Mucosa of rectum (tissue), 2 donors: ENCODE results near the gene SLC35E2B.
A peak's percentile ranks its signal among the peaks of the same experiment; 100 is the strongest.
"Not testable (repeated sequence)": the region's sequence is repeated elsewhere in the genome, so short reads cannot be mapped to it uniquely, and the experiment has no call there.

Experiments
- H3K27ac ChIP-seq, 2 donors: one replicate each; pipeline ENCODE4 v1.7.0; 2013; ENCODE audit warnings: inconsistent platforms in 2 of 2, low read depth in 2 of 2, low read length in 2 of 2
- H3K27me3 ChIP-seq, 2 donors: one replicate each; pipeline ENCODE4 v1.7.0; 2013; ENCODE audit warnings: low read length in 2 of 2; ENCODE audit not compliant: control insufficient read depth in 2 of 2, insufficient read depth in 2 of 2
- H3K36me3 ChIP-seq, 2 donors: one replicate each; pipeline ENCODE4 v1.7.0; 2013; ENCODE audit warnings: low read length in 2 of 2; ENCODE audit not compliant: control insufficient read depth in 2 of 2, insufficient read depth in 2 of 2
- H3K4me1 ChIP-seq, 2 donors: one replicate each; pipeline ENCODE4 v1.7.0; 2013; ENCODE audit warnings: low read length in 2 of 2, mild to moderate bottlenecking in 1 of 2; ENCODE audit not compliant: control insufficient read depth in 2 of 2, insufficient read depth in 2 of 2
- H3K4me3 ChIP-seq, 2 donors: one replicate each; pipeline ENCODE4 v1.7.0; 2013; ENCODE audit warnings: low read length in 2 of 2
- H3K9ac ChIP-seq, 2 donors: one replicate each; pipeline ENCODE4 v1.7.0; 2013; ENCODE audit warnings: low read length in 2 of 2, low read depth in 1 of 2, mild to moderate bottlenecking in 1 of 2
- H3K9me3 ChIP-seq, 2 donors: one replicate each; pipeline ENCODE4 v1.7.0; 2013; ENCODE audit warnings: low read length in 2 of 2; ENCODE audit not compliant: control insufficient read depth in 2 of 2
- donor health status: healthy.
- donor health status: Normal muscosa, but diverticular disease.

The SLC35E2B gene

DNA sequence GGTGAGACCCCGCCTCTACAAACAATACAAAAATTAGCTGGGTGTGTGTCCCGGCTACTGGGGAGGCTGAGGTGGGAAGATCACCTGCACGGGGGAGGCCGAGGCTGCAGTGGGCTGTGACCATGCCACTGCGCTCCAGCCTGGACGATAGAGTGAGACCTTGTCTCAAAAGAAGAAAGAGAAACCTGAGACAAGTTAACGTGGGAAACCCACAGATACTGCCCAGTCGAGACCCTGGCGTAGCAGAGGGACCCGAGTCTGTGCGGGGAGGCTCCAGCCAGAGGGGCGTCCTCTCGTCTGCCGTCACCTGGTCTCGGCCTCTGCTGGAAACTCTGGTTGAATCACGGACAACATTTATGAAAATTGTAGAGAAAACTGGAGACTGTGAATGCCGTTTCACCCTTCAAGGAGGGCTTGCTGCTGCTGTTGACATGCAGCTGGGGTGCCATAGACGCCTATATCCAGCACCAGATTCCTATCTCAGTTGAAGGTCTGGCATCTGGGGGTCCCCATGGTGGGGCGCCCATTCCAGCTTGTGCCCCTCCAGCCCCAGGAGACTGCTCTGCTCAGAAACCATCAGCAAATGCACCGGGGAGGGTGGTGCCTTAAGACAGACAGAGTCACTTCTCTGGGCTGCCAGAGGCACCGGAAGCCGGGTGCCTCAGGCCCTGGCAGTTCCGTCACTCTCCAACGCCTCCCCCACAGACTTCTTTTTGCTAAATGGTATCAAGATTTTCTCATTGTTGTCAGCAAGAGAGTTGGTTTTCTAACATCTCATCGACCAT is 20.2 kb downstream of the SLC35E2B start:
- no peaks in the 10 kb centered on the region for H3K4me1 ChIP-seq
- H3K27me3 ChIP-seq = no peaks in the 10 kb centered on the region
- H3K4me3 ChIP-seq = no peak overlapping the region
- no peak overlapping the region for H3K27ac ChIP-seq
- H3K9me3 ChIP-seq = no peaks in the 10 kb centered on the region
- H3K9ac ChIP-seq = no peak overlapping the region
- peaks cover 13 to 28% of the 10 kb centered on the region in 2 donors for H3K36me3 ChIP-seq

DNA sequence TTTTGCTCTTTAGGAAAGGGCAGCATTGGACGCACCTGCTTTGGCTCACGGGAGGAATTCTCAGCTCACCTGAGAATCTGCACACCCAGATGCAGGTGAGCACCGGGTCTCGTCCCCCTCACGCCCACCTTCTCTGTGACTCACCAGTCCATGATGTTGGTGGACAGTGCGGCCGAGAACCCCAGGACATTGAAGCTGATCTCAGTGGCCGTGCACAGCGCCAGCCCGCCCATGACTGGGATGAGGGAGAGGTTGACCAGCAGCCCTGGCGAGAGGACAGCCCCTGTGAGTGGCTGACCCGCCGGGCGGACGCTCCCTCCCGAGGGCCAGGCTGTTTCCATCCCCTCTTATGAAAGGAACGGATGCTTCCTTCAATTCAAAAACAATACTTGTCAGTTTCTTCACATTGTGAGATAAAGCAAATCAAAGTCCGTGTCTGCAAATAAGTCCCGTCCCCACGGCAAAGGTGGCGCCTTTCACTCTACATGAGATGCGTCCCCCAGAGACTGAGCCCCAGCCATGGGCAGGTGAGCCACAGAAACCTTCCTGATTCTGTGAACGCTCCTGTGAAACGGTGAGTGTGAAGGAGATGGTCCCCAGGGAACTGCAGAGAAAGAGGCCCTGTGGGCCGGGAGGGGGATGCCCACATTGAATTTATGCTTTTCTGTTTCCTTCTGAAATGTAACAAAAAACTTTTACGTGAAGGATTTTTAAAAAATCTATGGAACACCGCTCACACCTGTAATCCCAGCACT is 21.1 kb downstream of the SLC35E2B start:
- Histone ChIP-seq H3K27ac (no peak overlapping the region), H3K4me1 (no peaks in the 10 kb centered on the region), H3K36me3 (peaks cover 13 to 28% of the 10 kb centered on the region in 2 donors), H3K27me3 (no peaks in the 10 kb centered on the region), H3K9me3 (no peaks in the 10 kb centered on the region), H3K4me3 (no peak overlapping the region), H3K9ac (no peak overlapping the region)

DNA sequence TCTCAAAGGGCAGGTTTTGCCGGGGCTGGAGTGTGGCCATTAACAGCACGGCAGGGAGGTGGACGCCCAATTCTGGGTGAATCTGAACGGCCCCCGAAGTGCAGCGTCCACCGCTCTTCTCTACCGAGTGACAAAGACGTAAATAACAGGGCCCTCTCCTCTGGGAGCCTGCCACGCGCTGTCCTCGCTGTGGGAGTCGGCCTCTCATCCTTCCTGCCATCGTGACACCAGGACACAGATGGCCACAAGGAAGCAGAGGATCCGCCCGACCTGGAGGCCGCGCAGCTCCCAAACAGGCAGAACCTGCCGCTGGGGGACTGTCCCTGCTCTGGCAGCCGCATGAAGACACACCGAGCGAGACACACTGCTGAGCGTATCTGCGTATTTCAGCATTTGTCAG is 21.7 kb downstream of the SLC35E2B start:
- Histone ChIP-seq H3K27me3 (no peaks in the 10 kb centered on the region), H3K9me3 (no peaks in the 10 kb centered on the region), H3K27ac (no peak overlapping the region), H3K4me3 (no peak overlapping the region), H3K4me1 (no peaks in the 10 kb centered on the region), H3K9ac (no peak overlapping the region), H3K36me3 (peaks cover 20 to 34% of the 10 kb centered on the region in 2 donors)

DNA sequence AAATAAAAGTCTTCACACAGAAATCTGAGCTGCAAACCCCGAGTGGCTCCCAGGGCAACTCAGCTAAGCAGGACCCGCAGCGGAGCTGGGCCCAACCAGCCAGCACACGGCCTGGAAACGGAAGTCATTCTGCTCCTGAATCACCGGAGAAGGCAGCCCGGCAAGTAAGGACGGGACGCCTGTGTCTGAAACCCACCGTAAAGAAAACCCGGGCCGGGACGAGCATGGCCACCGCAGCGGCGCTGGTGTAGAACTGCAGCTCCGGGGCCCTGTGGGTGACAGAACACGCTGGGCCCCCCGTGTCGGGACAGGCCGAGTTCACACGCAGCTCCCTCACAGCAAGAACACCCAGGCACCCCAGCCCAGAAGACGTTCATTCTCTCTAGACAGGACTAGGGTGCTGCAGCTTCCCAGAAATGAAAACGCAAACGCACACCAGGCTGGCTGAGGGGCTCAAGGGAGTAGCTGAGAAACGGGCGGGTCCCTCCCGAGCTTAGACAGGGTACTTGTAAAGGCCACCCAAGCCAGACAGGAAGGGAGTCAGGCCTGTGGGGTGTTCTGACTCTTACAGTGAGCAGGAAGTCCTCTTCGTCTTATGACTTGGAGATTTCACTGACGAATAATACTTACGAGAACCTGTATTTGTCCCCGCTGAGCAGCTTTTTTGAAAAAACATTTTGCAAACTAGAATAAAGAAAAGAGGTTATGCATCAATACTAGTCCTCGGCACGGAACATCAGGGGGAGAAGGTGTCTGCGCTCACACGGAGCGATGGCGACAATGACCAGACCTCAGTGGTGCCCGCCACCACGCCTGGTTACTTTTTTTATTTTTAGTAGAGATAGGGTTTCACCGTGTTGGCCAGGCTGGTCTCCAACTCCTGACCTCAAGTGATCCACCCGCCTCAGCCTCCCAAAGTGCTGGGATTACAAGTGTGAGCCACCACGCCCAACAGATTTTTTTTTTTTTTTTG is 22.8 kb downstream of the SLC35E2B start:
- H3K27me3 ChIP-seq = no peaks in the 10 kb centered on the region
- no peak overlapping the region for H3K27ac ChIP-seq
- H3K9ac ChIP-seq = no peak overlapping the region
- H3K36me3 ChIP-seq = peaks cover 31 to 45% of the 10 kb centered on the region in 2 donors
- H3K4me3 ChIP-seq = no peak overlapping the region
- no peaks in the 10 kb centered on the region for H3K9me3 ChIP-seq
- no peaks in the 10 kb centered on the region for H3K4me1 ChIP-seq

DNA sequence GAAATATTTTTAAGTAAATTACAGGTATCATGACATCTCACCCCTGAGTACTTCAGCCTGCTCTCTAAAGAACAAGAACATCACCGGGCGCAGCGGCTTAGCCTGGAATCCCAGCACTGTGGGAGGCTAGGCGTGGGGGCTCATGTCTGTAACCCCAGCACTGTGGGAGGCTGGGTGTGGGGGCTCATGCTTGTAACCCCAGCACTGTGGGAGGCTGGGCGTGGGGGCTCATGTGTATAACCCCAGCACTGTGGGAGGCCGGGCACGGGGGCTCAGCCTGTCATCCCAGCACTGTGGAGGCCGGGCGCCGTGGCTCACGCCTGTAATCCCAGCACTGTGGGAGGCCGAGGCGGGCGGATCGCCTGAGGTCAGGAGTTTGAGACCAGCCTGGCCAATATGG is 26.1 kb downstream of the SLC35E2B start:
- peaks cover 24 to 34% of the 10 kb centered on the region in 2 donors for H3K36me3 ChIP-seq
- peaks cover 0 to 5% of the 10 kb centered on the region in 2 donors for H3K4me1 ChIP-seq
- no peaks in the 10 kb centered on the region for H3K27me3 ChIP-seq
- no peaks in the 10 kb centered on the region for H3K9me3 ChIP-seq
- H3K9ac ChIP-seq = no peak overlapping the region
- H3K4me3 ChIP-seq = no peak overlapping the region
- H3K27ac ChIP-seq = no peak overlapping the region

DNA sequence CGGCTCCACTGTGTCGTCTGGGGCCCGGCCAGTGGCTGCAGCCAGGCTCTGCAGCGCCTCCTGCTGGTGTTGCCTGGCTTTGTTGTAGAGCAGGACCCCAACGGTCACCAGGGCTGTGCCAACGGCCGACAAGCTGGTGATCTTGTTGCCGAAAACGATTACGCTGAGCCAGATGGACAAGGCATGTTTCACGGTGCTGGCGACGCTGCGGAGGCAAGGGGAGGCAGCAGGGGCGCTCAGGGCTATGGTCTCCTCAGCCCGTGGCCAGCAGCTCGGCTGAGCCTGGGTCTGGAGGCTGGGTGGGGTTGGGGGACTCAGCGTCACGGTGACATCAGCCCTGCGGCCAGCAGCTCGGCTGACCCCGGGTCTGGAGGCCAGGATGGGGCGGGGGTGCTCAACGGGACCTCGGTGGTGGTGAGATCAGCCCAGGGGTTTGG is 26.8 kb downstream of the SLC35E2B start:
- no peak overlapping the region for H3K27ac ChIP-seq
- peaks cover 19 to 27% of the 10 kb centered on the region in 2 donors for H3K36me3 ChIP-seq
- no peaks in the 10 kb centered on the region for H3K27me3 ChIP-seq
- no peak overlapping the region for H3K4me3 ChIP-seq
- peaks cover 0 to 5% of the 10 kb centered on the region in 2 donors for H3K4me1 ChIP-seq
- H3K9me3 ChIP-seq = no peaks in the 10 kb centered on the region
- no peak overlapping the region for H3K9ac ChIP-seq

DNA sequence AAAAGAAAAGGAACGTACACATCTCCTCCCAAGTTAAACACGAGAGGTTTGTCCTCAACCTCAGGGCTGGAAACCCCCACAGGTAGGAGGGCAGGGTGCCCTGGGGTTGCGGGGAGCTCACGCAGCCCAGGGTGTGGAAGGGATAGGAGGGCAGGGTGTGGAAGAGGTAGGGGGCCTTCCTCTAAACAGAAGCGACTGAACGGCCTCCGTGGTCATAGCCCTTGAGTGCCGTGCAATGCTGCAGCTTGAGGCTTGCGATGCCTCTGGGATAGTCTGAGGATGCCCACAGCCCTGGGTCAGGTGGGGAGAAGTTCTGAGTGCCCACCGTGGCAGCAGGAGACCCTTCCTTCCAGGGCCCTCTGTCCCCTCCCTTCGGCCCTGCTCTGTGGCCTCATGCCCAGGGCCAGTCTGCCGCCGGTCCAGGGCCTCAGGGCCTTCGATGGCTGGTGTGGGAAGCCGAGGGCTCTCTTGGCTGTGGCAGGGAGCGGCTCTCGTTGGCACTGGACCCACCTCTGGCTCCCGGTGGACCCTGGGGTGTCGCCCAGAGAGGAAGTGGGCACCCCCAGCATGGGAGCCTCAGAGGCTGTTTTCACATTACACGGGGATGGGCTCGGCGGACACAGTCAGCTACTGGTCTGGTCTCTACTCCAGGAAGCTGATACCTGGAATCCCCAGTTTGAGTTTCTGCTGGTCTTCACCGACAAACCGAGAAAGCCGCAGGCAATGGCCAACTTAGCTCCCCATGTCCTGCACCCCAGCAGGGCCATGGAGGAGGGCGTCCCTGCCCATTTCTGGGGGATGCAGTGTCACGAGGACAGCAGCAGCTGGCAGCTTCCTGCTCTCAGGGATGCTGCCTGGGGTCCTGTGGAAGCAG is 27.4 kb downstream of the SLC35E2B start:
- Histone ChIP-seq H3K4me3 (no peak overlapping the region), H3K27ac (no peak overlapping the region), H3K36me3 (peaks cover 19 to 25% of the 10 kb centered on the region in 2 donors)

DNA sequence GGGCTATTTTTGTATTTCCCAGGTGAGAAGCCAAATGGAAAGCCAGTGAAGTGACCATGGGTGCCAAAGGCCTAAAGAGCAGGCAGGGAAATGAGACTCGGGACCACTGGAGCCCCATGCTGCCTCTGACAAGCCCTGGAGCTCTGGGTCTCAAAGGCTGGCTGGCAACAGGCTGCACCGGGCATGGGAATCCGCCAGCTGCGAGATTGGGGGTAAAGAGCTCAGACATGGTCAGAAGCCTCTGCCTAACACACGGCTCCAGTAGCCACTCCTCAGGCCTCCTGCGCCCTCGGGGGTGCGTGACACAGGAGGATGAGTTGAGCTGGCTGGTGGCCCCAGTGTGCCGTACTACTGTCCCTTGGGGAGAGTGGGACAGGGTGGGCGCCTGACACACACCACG is 28.3 kb downstream of the SLC35E2B start:
- H3K36me3 ChIP-seq = peaks cover 17 to 22% of the 10 kb centered on the region in 2 donors
- not testable (repeated sequence) for H3K27me3 ChIP-seq, H3K4me1 ChIP-seq, H3K4me3 ChIP-seq, H3K27ac ChIP-seq, H3K9me3 ChIP-seq, H3K9ac ChIP-seq

More for the DNA sequence above, 27.4 kb downstream of the SLC35E2B start:
- Histone ChIP-seq H3K27me3 (no peaks in the 10 kb centered on the region), H3K9ac (no peak overlapping the region), H3K9me3 (no peaks in the 10 kb centered on the region), H3K4me1 (peaks cover 0 to 5% of the 10 kb centered on the region in 2 donors)

DNA sequence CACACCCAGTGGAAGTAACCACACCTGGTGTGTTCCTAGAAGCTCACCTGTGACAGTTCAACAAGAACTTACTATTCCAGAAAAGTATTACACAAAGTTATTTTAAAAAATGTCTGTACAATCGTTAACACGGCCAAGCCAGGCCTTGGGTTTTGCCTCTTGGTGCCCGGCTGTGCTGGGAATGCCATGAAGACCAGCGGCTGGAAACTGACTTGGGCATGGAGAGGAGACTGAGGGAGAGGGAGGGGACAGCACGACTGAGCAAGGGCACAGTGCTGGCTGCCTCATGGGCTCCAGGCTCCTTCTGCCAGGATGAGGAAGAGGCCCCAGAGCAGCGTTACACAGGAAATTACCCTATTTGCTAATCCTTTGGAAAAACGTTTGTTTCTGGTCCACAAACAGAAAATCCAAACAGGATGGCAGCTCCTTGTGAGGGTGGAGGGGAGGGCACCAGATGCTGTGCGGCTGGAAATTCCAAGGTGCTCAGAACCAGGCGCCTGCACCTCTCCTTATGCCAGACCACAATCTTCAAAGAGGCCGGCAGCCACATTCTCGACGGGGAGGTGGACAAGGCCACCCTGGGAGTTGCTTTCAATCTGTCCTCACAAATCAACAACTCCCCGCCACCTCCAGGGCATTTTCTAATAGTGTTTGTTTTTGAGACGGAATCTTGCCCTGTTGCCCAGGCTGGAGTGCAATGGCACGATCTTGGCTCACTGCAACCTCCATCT is 29.6 kb downstream of the SLC35E2B start:
- peaks cover 17 to 19% of the 10 kb centered on the region in 2 donors for H3K36me3 ChIP-seq
- not testable (repeated sequence) for H3K4me3 ChIP-seq, H3K9me3 ChIP-seq, H3K4me1 ChIP-seq, H3K27me3 ChIP-seq
- H3K9ac ChIP-seq = peak overlapping the region in 1 of 2 donors; percentile 26
- peak overlapping the region; percentile 48 to 77 for H3K27ac ChIP-seq
